ENCODE results near the gene CNTN4.

CNTN4 gene

DNA sequence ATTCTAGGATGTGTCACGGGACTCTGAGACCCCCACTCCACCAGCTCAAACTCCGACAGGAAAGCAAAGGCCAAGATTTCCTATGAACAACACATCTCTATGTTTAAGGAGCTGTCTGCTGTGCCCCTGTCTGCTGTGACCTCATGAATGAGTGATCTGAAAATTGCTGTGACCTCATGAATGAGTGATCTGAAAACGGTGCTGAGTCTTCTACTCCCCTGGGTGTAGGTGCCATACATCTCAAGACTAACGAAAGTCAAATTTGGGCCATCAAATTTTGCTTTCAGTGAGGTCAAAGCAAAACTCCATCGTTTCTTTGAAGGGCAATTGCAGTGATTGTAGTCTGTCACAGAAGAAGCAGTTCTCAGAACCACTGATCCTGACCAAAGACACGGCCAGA lies 987.1 kb downstream of the CNTN4 start:
- no peak overlapping the region for H3K4me3 ChIP-seq (ENCODE audit: low read depth in 1 of 2, low read length in 2 of 2)
- no peaks in the 10 kb centered on the region for H4K20me1 ChIP-seq (ENCODE audit: insufficient read depth, low read length)
- no peak for ATAC-seq (ENCODE audit: insufficient read depth, low read depth)
- no peaks in the 10 kb centered on the region for H3K27me3 ChIP-seq (ENCODE audit: insufficient read depth, low read length, poor library complexity)
- TF ChIP-seq, protein P1, sequence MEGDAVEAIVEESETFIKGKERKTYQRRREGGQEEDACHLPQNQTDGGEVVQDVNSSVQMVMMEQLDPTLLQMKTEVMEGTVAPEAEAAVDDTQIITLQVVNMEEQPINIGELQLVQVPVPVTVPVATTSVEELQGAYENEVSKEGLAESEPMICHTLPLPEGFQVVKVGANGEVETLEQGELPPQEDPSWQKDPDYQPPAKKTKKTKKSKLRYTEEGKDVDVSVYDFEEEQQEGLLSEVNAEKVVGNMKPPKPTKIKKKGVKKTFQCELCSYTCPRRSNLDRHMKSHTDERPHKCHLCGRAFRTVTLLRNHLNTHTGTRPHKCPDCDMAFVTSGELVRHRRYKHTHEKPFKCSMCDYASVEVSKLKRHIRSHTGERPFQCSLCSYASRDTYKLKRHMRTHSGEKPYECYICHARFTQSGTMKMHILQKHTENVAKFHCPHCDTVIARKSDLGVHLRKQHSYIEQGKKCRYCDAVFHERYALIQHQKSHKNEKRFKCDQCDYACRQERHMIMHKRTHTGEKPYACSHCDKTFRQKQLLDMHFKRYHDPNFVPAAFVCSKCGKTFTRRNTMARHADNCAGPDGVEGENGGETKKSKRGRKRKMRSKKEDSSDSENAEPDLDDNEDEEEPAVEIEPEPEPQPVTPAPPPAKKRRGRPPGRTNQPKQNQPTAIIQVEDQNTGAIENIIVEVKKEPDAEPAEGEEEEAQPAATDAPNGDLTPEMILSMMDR (IDR thresholded peaks at IDR 0.05; ENCODE audit: borderline replicate concordance, extremely low read depth, low read length, poor library complexity, severe bottlenecking) = no peak
- no peak for TF ChIP-seq EZH2 (IDR thresholded peaks at IDR 0.05; ENCODE audit: borderline replicate concordance, low read depth, low read length, severe bottlenecking)
- no peaks in the 10 kb centered on the region for H3K79me2 ChIP-seq (ENCODE audit: insufficient read depth, low read length)
- H3K9ac ChIP-seq (ENCODE audit: low read depth, low read length) = no peak overlapping the region
- H3K9me3 ChIP-seq (ENCODE audit: insufficient read depth, low read length, severe bottlenecking) = no peaks in the 10 kb centered on the region
- H3K27ac ChIP-seq (ENCODE audit: low read length) = no peak overlapping the region
- no peaks in the 10 kb centered on the region for H3K4me1 ChIP-seq (ENCODE audit: insufficient read depth, low read length)
- no peak overlapping the region for H2AFZ ChIP-seq (ENCODE audit: low read depth, low read length)
- H3K4me2 ChIP-seq (ENCODE audit: insufficient read depth, low read length) = no peak overlapping the region
- DNase-seq = no peak
- H3K36me3 ChIP-seq (ENCODE audit: insufficient read depth, low read length) = no peaks in the 10 kb centered on the region

DNA sequence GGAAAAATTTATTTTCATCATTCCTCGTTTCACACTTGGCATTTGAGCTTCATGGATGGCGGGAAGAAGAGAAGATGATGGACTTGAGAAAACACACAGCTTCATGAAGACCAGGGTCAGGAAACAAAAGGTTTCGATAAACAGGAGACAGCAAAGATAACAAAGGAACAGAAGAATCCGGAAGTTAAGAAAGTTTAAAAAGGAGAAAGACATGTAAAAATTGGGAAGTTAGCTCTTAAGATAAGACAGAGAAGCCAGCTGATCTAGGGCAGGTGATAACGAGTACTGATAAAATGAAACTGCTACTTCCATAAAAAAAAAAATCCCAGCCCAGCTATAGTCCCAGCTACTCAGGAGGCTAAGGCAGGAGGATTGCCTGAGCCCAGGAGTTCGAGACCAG lies 987.6 kb downstream of the CNTN4 start:
- Histone ChIP-seq H3K4me1 (ENCODE audit: insufficient read depth, low read length) (no peaks in the 10 kb centered on the region), H3K79me2 (ENCODE audit: insufficient read depth, low read length) (no peaks in the 10 kb centered on the region), H3K4me2 (ENCODE audit: insufficient read depth, low read length) (no peak overlapping the region), H3K9me3 (ENCODE audit: insufficient read depth, low read length, severe bottlenecking) (no peaks in the 10 kb centered on the region), H4K20me1 (ENCODE audit: insufficient read depth, low read length) (no peaks in the 10 kb centered on the region), H3K4me3 (ENCODE audit: low read depth in 1 of 2, low read length in 2 of 2) (no peak overlapping the region), H3K9ac (ENCODE audit: low read depth, low read length) (no peak overlapping the region), H3K36me3 (ENCODE audit: insufficient read depth, low read length) (no peaks in the 10 kb centered on the region), H3K27me3 (ENCODE audit: insufficient read depth, low read length, poor library complexity) (no peaks in the 10 kb centered on the region), H2AFZ (ENCODE audit: low read depth, low read length) (no peak overlapping the region), H3K27ac (ENCODE audit: low read length) (no peak overlapping the region)
- no peak for TF ChIP-seq EZH2 (IDR thresholded peaks at IDR 0.05; ENCODE audit: borderline replicate concordance, low read depth, low read length, severe bottlenecking)
- TF ChIP-seq, protein P1 (IDR thresholded peaks at IDR 0.05; ENCODE audit: borderline replicate concordance, extremely low read depth, low read length, poor library complexity, severe bottlenecking) = no peak
- DNase-seq (no peak), ATAC-seq (ENCODE audit: insufficient read depth, low read depth) (no peak)

DNA sequence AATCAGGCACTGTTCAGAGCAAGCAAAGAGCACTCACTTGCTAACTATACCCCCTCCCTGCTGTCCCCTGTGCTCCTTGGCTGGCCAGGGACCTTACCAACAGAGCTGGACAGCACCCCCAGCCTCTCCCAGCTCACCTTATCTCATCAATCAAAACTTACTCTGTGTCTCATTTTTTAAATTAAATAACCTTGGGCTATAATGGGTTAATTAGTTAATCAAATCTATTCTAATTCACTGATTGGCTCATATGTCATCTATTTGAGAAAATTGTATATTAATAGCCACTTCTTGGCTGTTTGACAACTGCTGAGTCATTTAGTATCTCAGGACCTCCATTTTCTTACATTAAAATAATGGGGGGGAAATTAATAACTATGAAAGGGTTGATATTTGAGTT lies 988.6 kb downstream of the CNTN4 start:
- H3K9ac ChIP-seq (ENCODE audit: low read depth, low read length) = no peak overlapping the region
- H2AFZ ChIP-seq (ENCODE audit: low read depth, low read length) = no peak overlapping the region
- no peaks in the 10 kb centered on the region for H3K4me1 ChIP-seq (ENCODE audit: insufficient read depth, low read length)
- no peaks in the 10 kb centered on the region for H3K27me3 ChIP-seq (ENCODE audit: insufficient read depth, low read length, poor library complexity)
- DNase-seq (no peak), ATAC-seq (ENCODE audit: insufficient read depth, low read depth) (no peak)
- no peak overlapping the region for H3K27ac ChIP-seq (ENCODE audit: low read length)
- H3K36me3 ChIP-seq (ENCODE audit: insufficient read depth, low read length) = no peaks in the 10 kb centered on the region
- no peak overlapping the region for H3K4me2 ChIP-seq (ENCODE audit: insufficient read depth, low read length)
- TF ChIP-seq, protein P1 (IDR thresholded peaks at IDR 0.05; ENCODE audit: borderline replicate concordance, extremely low read depth, low read length, poor library complexity, severe bottlenecking) = no peak
- no peak for TF ChIP-seq EZH2 (IDR thresholded peaks at IDR 0.05; ENCODE audit: borderline replicate concordance, low read depth, low read length, severe bottlenecking)
- no peaks in the 10 kb centered on the region for H3K79me2 ChIP-seq (ENCODE audit: insufficient read depth, low read length)
- H3K4me3 ChIP-seq (ENCODE audit: low read depth in 1 of 2, low read length in 2 of 2) = no peak overlapping the region
- no peaks in the 10 kb centered on the region for H3K9me3 ChIP-seq (ENCODE audit: insufficient read depth, low read length, severe bottlenecking)
- H4K20me1 ChIP-seq (ENCODE audit: insufficient read depth, low read length) = no peaks in the 10 kb centered on the region

All from DND-41 (cell line).